SK-N-SH treated with all-trans-retinoic acid at 6 μM for 48 hours (cell line): Measurements from ENCODE around the gene MICAL1.

Source experiments
- CSDC2 ChIP-seq: fragments of 250-450 bp; sonication (Bioruptor Pico); IDR thresholded peaks from 2 replicates; pipeline ENCODE4 v1.5.0; 2020; ENCODE audit warnings: mild to moderate bottlenecking, moderate library complexity
- PATZ1 ChIP-seq: fragments of 250-450 bp; sonication (Bioruptor Pico); IDR thresholded peaks from 2 replicates; pipeline ENCODE4 v1.8.0; 2020; ENCODE audit warnings: mild to moderate bottlenecking, moderate library complexity, borderline replicate concordance
- ZFP3 ChIP-seq: fragments of 250-450 bp; sonication (Bioruptor Pico); IDR thresholded peaks from 2 replicates; pipeline ENCODE4 v1.5.0; 2020; ENCODE audit warnings: mild to moderate bottlenecking, moderate library complexity

DNA sequence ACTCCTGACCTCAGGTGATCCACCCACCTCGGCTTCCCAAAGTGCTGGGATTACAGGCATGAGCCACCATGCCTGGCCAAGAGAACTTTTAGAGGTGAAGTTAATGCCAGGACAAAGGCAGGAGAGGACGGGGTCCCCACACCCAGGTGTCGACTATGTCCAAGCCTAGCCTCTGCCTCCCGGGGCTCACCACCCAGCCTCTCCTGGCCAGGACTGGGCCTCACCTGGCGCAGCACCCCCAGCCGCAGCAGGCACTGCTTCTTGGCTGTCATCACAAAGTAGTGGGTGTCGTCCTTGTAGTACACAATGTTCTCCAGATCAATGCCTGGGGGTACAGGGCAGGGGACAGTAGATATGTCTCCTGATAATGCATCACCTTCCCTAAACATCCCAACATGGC is 4.2 kb downstream of the MICAL1 start:
- TF ChIP-seq CSDC2 (CRISPR knock-in tag): no peak
- no peak for TF ChIP-seq ZFP3 (CRISPR knock-in tag)
- TF ChIP-seq PATZ1 (CRISPR knock-in tag): no peak
